K562 (cell line): Measurements from ENCODE around the gene IGF2BP3. TPM values are rescaled to one million over a fixed set of nuclear protein-coding genes. Genes with fewer than 3 reads are reported as not detected.
A peak's percentile ranks its signal among the peaks of the same experiment; 100 is the strongest.

Experiments
- ATAC-seq: fragments of 200-7000 bp; cut with Tn5 transposase; 3 replicates; pipeline ENCODE4 v1.9.1; 2020; ENCODE audit warnings: moderate library complexity
- BruUV-seq: library from RNA; stranded (reverse); fragments of 400-500 nt; replicated peaks from 2 replicates; lab custom pipeline; 2021; lab: Mats Ljungman, UMichigan
- CTCF ChIA-PET: fragments of 300-600 bp; formaldehyde crosslinking; extraction: SDS; loops from one replicate; lab custom pipeline; 2021; ENCODE audit warnings: low intra/inter-chr PET ratio; lab: Yijun Ruan, JAX
- POLR2A ChIA-PET: fragments of 300-600, 350-650 bp; sonication (Branson Sonifier 250); formaldehyde crosslinking; extraction: SDS; loops from one replicate; lab custom pipeline; 2021; ENCODE audit warnings: antibody characterized with exemption, inconsistent platforms; lab: Yijun Ruan, JAX
- DNase-seq, 4 experiments: peaks; one replicate each; pipeline versions ENCODE4 v3.0.0 to v3.0.0-alpha.2; 2011 to 2018; ENCODE audit warnings: low spot score in 3 of 4, mixed read lengths in 3 of 4; ENCODE audit errors: extremely low read depth in 1 of 4
- FAIRE-seq: peaks from 2 replicates; lab custom pipeline; 2011; peaks lifted over from hg19 to GRCh38; lab: Jason Lieb, UNC
- H2AFZ ChIP-seq: 2 replicates; pipeline ENCODE4 v1.6.0; 2011; ENCODE audit warnings: low read depth, low read length, control low read depth, inconsistent platforms
- H3K27ac ChIP-seq: fragments of 200-600 bp; 3 replicates; pipeline ENCODE4 v1.8.0; 2011; ENCODE audit warnings: low read depth, mild to moderate bottlenecking, control low read depth, inconsistent platforms, low read length, moderate library complexity, mixed read lengths; ENCODE audit errors: extremely low read depth
- H3K27me3 ChIP-seq, 2 experiments: fragments of 300-600 bp in 1 of 2; 2 replicates in 1 of 2; 3 replicates in 1 of 2; pipeline versions ENCODE4 v1.6.0 to v1.8.0; 2011; ENCODE audit warnings: inconsistent platforms in 2 of 2, low read length in 2 of 2, mild to moderate bottlenecking in 1 of 2, mixed read lengths in 1 of 2, moderate library complexity in 1 of 2; ENCODE audit not compliant: control insufficient read depth in 2 of 2, insufficient read depth in 2 of 2
- H3K36me3 ChIP-seq: fragments of 300-600 bp; 3 replicates; pipeline ENCODE4 v1.8.0; 2011; ENCODE audit warnings: mild to moderate bottlenecking, low read length, inconsistent platforms; ENCODE audit not compliant: control insufficient read depth, insufficient read depth
- H3K4me1 ChIP-seq, 2 experiments: fragments of 200-600 bp in 1 of 2; replicated peaks in 1 of 2; 2 replicates in 1 of 2; 3 replicates in 1 of 2; pipeline versions ENCODE4 v1.5.1 to v1.8.0; 2011; ENCODE audit warnings: inconsistent platforms in 2 of 2, low read length in 2 of 2, mild to moderate bottlenecking in 1 of 2, mixed read lengths in 1 of 2, moderate library complexity in 1 of 2; ENCODE audit not compliant: control insufficient read depth in 2 of 2, insufficient read depth in 2 of 2
- H3K4me2 ChIP-seq: 2 replicates; pipeline ENCODE4 v1.6.1; 2011; ENCODE audit warnings: low read length, control low read depth, inconsistent platforms, mixed read lengths; ENCODE audit not compliant: insufficient read depth
- H3K4me3 ChIP-seq: fragments of 200-600 bp; sonication (generic), shearing (Covaris generic); 2 replicates; pipeline ENCODE4 v1.5.1; 2016; ENCODE audit warnings: control low read depth, inconsistent platforms
- H3K79me2 ChIP-seq: fragments of 200-600 bp; 3 replicates; pipeline ENCODE4 v1.8.0; 2011; ENCODE audit warnings: low read length, inconsistent platforms; ENCODE audit not compliant: control insufficient read depth, insufficient read depth
- H3K9ac ChIP-seq, 2 experiments: 2 replicates each; pipeline versions ENCODE4 v1.6.0 to v1.6.1; 2011; ENCODE audit warnings: low read depth in 2 of 2, low read length in 2 of 2, control low read depth in 1 of 2, inconsistent platforms in 1 of 2, mild to moderate bottlenecking in 1 of 2, mixed read lengths in 1 of 2; ENCODE audit not compliant: insufficient read depth in 1 of 2
- H3K9me1 ChIP-seq: one replicate; pipeline ENCODE4 v1.6.0; 2011; ENCODE audit warnings: inconsistent platforms, mild to moderate bottlenecking, low read length, moderate library complexity; ENCODE audit not compliant: control insufficient read depth, insufficient read depth
- H3K9me3 ChIP-seq: replicated peaks from 2 replicates; pipeline ENCODE4 v1.5.1; 2011; ENCODE audit warnings: low read depth, low read length, inconsistent platforms; ENCODE audit not compliant: control insufficient read depth, insufficient read depth
- H4K20me1 ChIP-seq: replicated peaks from 2 replicates; pipeline ENCODE4 v1.6.1; 2011; ENCODE audit warnings: low read length, inconsistent platforms, mixed read lengths; ENCODE audit not compliant: control insufficient read depth, insufficient read depth
- CHAMP1 ChIP-seq: fragments of 450-650 bp; IDR thresholded peaks from 2 replicates; pipeline ENCODE4 v1.6.1; 2016; ENCODE audit warnings: mild to moderate bottlenecking
- E2F6 ChIP-seq, 2 experiments: IDR thresholded peaks; 2 replicates each; pipeline ENCODE4 v1.6.1; 2011; ENCODE audit warnings: borderline replicate concordance in 1 of 2, control low read depth in 1 of 2, low read depth in 1 of 2, low read length in 1 of 2, mild to moderate bottlenecking in 1 of 2, mixed read lengths in 1 of 2, moderate library complexity in 1 of 2; ENCODE audit not compliant: insufficient read depth in 1 of 2, insufficient read length in 1 of 2, poor library complexity in 1 of 2, severe bottlenecking in 1 of 2; ENCODE audit errors: extremely low read depth in 1 of 2
- ESRRA ChIP-seq: fragments of 450-650 bp; IDR thresholded peaks from 2 replicates; pipeline ENCODE4 v1.6.1; 2014; ENCODE audit warnings: low read depth, mild to moderate bottlenecking, moderate library complexity, borderline replicate concordance
- FOSL1 ChIP-seq: fragments of 200-800 bp; sonication (Bioruptor generic); conservative IDR thresholded peaks from 2 replicates; pipeline ENCODE4 v1.6.1; 2016; ENCODE audit warnings: missing genetic modification characterization, missing compliant biosample characterization
- FOXK2 ChIP-seq, 2 experiments: fragments of 450-650 bp; IDR thresholded peaks in 1 of 2; conservative IDR thresholded peaks in 1 of 2; 2 replicates each; pipeline ENCODE4 v1.6.1; 2016; ENCODE audit warnings: low read depth in 2 of 2, mild to moderate bottlenecking in 1 of 2
- GABPB2 ChIP-seq: fragments of 250-450 bp; sonication (Bioruptor Pico); conservative IDR thresholded peaks from 2 replicates; pipeline ENCODE4 v1.5.1; 2021; ENCODE audit warnings: mild to moderate bottlenecking
- KAT7 ChIP-seq: sonication (generic); formaldehyde crosslinking; IDR thresholded peaks from 2 replicates; pipeline ENCODE4 v1.8.0; 2022; ENCODE audit warnings: missing genetic modification reagents, mild to moderate bottlenecking, borderline replicate concordance
- MXI1 ChIP-seq: IDR thresholded peaks from 2 replicates; pipeline ENCODE4 v1.6.1; 2011; ENCODE audit warnings: low read depth, mild to moderate bottlenecking, improper control_type of control experiment, low read length
- MYBL2 ChIP-seq, 2 experiments: fragments of 450-650 bp in 1 of 2; sonication (generic) in 1 of 2; formaldehyde crosslinking in 1 of 2; IDR thresholded peaks; 2 replicates each; pipeline versions ENCODE4 v1.6.1 to v1.8.1; 2017 to 2022; ENCODE audit warnings: borderline replicate concordance in 1 of 2, inconsistent platforms in 1 of 2, low read depth in 1 of 2, mild to moderate bottlenecking in 1 of 2, missing genetic modification reagents in 1 of 2, moderate library complexity in 1 of 2
- OTX1 ChIP-seq: fragments of 450-650 bp; formaldehyde crosslinking; IDR thresholded peaks from 2 replicates; pipeline ENCODE4 v1.4.0; 2022; ENCODE audit warnings: mild to moderate bottlenecking
- RBM14 ChIP-seq: fragments of 200-400 bp; formaldehyde crosslinking; IDR thresholded peaks from 2 replicates; pipeline ENCODE4 v1.6.1; 2018; ENCODE audit warnings: low read depth, mild to moderate bottlenecking, low read length, moderate library complexity, borderline replicate concordance; ENCODE audit not compliant: insufficient read depth
- TAF9B ChIP-seq: fragments of 450-650 bp; IDR thresholded peaks from 2 replicates; pipeline ENCODE4 v1.6.1; 2018; ENCODE audit warnings: mild to moderate bottlenecking; ENCODE audit not compliant: partially characterized antibody
- THRB ChIP-seq: fragments of 450-650 bp; formaldehyde crosslinking; conservative IDR thresholded peaks from 2 replicates; pipeline ENCODE4 v1.4.0; 2022; ENCODE audit warnings: mild to moderate bottlenecking, missing genetic modification characterization
- WGBS: fragments of 100-300 bp; shearing (Covaris generic); methylation state at CpG from one replicate; pipeline ENCODE4 v1.1.6; 2016; ENCODE audit warnings: low coverage, mixed read lengths; ENCODE audit not compliant: insufficient coverage; ENCODE audit errors: missing lambda C conversion rate; 5-methylcytosine and 5-hydroxymethylcytosine counted together
- in situ Hi-C: fragments of 300-500 bp; cut with MboI; formaldehyde crosslinking; loops from 4 replicates; pipeline ENCODE4 v1.15.0; 2018; ENCODE audit warnings: inconsistent platforms, mixed read lengths
- intact Hi-C: fragments of 100-400 bp; cut with micrococcal nuclease; formaldehyde crosslinking; loops from 2 replicates; pipeline ENCODE4 v1.14.2; 2022
- polyA plus RNA-seq, 8 experiments: library from polyadenylated mRNA; depleted of rRNA in 4 of 8; stranded (reverse) in 5 of 8; unstranded in 3 of 8; fragments of >200 nt; fragmentation: Nextera tagmentation in 2 of 8; fragmentation: Illumina TruSeq in 1 of 8; extraction: Ambion mirVana in 2 of 8; extraction: Trizol in 1 of 8; gene quantifications; 2 replicates each; pipeline versions ENCODE4 v1.2.1 to v1.2.3, GENCODE V29; 2011 to 2014; ENCODE audit warnings: inconsistent platforms in 1 of 8, missing spikeins in 1 of 8
- total RNA-seq, 7 experiments: library from RNA; depleted of rRNA in 6 of 7; stranded (reverse); fragments of >200 nt in 6 of 7; fragmentation: Illumina TruSeq in 2 of 7; extraction: Trizol in 2 of 7; gene quantifications; 2 replicates each; pipeline versions ENCODE4 v1.2.1 to v1.2.3, GENCODE V29; 2011 to 2021; ENCODE audit warnings: low replicate concordance in 1 of 7

IGF2BP3 gene
- total and polyA plus RNA-seq, 9 of the 15 experiments (the other 6 are each of a cell fraction or from before 2014, with no cell fraction given), result 8.4 to 88.1 (median 61.2) TPM

GRCh38 chr7:23473844-23474093 lies 3.5 kb upstream of the IGF2BP3 start (continued):
- TF ChIP-seq ESRRA, result no peak
- no peak for TF ChIP-seq MYBL2 (IDR thresholded peaks at IDR 0.05; ENCODE audit: low read depth)
- no peak for TF ChIP-seq MYBL2 (CRISPR knock-in tag; IDR thresholded peaks at IDR 0.05; ENCODE audit: borderline replicate concordance)
- 0 out of 2 replicates have a peak, but pooled peaks have one; percentile 35 for TF ChIP-seq RBM14
- no peak for TF ChIP-seq OTX1 (CRISPR knock-in tag)

- H3K4me1 ChIP-seq, result peaks cover 0 to 26% of the 10 kb centered on the region in 2 experiments; a peak in 3 of 5 replicates
- 2% methylated on average over 16 of the region's 16 CpGs for whole genome bisulfite sequencing
- in situ Hi-C loops, result no loop called here
- H3K4me2 ChIP-seq, result peak overlapping the region; percentile 92
- no peaks in the 10 kb centered on the region for H3K9me1 ChIP-seq
- H3K27me3 ChIP-seq, result no peaks in the 10 kb centered on the region
- no peaks in the 10 kb centered on the region for H3K9me3 ChIP-seq
- intact Hi-C loops, result loop anchor here (5.0 kb wide), 3 partner anchors 116 to 771 kb away; partner anchors contain the start of gene MALSU1
- CTCF ChIA-PET, result no interaction called here
- peak overlapping the region; percentile 93 for H3K27ac ChIP-seq
- peak overlapping the region; percentile 94 to 98 for H3K9ac ChIP-seq
- FAIRE-seq, result peak; percentile 71
- H4K20me1 ChIP-seq, result no peaks in the 10 kb centered on the region
- BruUV-seq, result TSS peak; percentile 39
- H3K4me3 ChIP-seq, result peak overlapping the region; percentile 66
- ATAC-seq, result peak; percentile 6
- peak in 3 of 4 experiments; percentile 6 to 60 (median 18) for DNase-seq
- POLR2A ChIA-PET, result interaction anchor here (0.5 to 3.1 kb wide), 11 partner anchors 10 to 118 kb away, joined by 3 to 12 read pairs (median 4); no protein-coding TSS in a partner anchor
- H3K36me3 ChIP-seq, result 0 out of 3 replicates have a peak, but pooled peaks cover 2% of the 10 kb centered on the region
- H3K79me2 ChIP-seq, result peaks cover 83% of the 10 kb centered on the region
- no peak overlapping the region for H2AFZ ChIP-seq
- TF ChIP-seq GABPB2 (CRISPR knock-in tag) (no peak), FOSL1 (tag) (0 out of 2 replicates have a peak, but pooled peaks have one; percentile 11), E2F6 (IDR thresholded peaks at IDR 0.05; ENCODE audit: borderline replicate concordance in 1 of 2, extremely low read depth in 1 of 2, insufficient read depth in 1 of 2, insufficient read length in 1 of 2, low read depth in 1 of 2, low read length in 1 of 2, poor library complexity in 1 of 2, severe bottlenecking in 1 of 2) (no peak), FOXK2 (conservative IDR thresholded peaks at IDR 0.05 in 1 of 2, IDR thresholded peaks at IDR 0.05 in 1 of 2; ENCODE audit: low read depth in 2 of 2) (no peak), TAF9B (peak; percentile 19), THRB (CRISPR knock-in tag) (peak; percentile 31; the same call in 1 of the 2 replicates), MXI1 (no peak), KAT7 (CRISPR knock-in tag) (0 out of 2 replicates have a peak, but pooled peaks have one; percentile 42), CHAMP1 (no peak)
Observed at GRCh38 chr7:23472956-23473843, 2.9 kb upstream of the IGF2BP3 start.
